Erythroblast (primary cell): ENCODE measurements around the gene TRMT2B.

Experiments used
- GATA1 ChIP-seq: IDR thresholded peaks from 2 replicates; pipeline ENCODE4 v1.6.1; 2011; ENCODE audit warnings: low read depth, mild to moderate bottlenecking, control low read depth, low read length, moderate library complexity
- POLR2A ChIP-seq: IDR thresholded peaks from 2 replicates; pipeline ENCODE4 v1.6.1; 2011; ENCODE audit warnings: mild to moderate bottlenecking, low read length

DNA sequence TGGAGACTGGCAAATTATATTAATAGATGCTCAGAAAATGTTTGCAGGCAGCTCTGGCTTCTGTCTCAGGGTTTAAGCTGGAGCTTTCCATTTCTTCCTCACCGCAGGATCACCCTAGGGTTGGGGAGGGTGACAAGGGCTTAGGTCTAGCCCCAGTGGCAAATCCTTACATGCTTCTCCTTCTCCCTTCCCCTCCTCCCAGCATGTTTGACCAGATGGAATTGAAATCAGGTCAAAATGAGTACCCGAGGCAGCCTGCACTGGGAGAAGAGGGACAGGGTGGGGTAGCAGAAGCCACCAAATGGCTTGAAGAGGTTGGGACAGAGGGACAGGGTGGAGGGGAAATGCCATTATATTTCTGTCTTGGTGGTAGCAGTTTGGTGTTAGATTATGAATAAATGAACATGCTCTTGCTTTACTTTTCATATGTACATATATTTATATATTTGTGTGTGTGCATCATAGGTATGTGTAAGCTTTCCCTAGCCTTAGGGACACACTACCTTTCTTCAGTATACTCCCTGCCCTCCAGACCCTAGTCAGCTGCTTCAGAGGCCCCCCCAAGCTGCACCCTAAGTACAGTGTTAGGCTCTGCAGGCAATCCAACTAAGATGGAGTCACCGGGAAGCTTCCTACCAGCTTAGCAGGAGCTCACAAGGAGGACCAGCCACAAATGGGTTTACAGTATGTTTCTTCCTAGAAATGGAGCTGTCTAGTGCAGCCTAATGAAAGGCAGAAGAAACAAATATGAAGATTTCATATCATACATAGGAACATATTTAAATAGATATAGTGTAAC lies 28.6 kb upstream of the TRMT2B start:
- no peak for TF ChIP-seq POLR2A
- TF ChIP-seq GATA1: no peak
